ENCODE results near the gene SLC35E1. TPM values are rescaled to one million over a fixed set of nuclear protein-coding genes. Genes with fewer than 3 reads are reported as not detected.
A peak's percentile ranks its signal among the peaks of the same experiment; 100 is the strongest.

Gene SLC35E1
- polyA plus RNA-seq, 1 of the 3 experiments (the other 2 are of a cell fraction) = 23.5 TPM

- DNase-seq = no peak
- no peak overlapping the region; the same call in 1 of the 2 replicates for H3K4me2 ChIP-seq
- peaks cover 95% of the 10 kb centered on the region for H3K79me2 ChIP-seq (ENCODE audit: insufficient read depth)
- TF ChIP-seq TEAD4 (IDR thresholded peaks at IDR 0.05; ENCODE audit: borderline replicate concordance, insufficient read depth) (no peak), YY1 (IDR thresholded peaks at IDR 0.05; ENCODE audit: low read depth) (no peak), FOXJ3 (CRISPR knock-in tag; IDR thresholded peaks at IDR 0.05) (no peak), USF1 (IDR thresholded peaks at IDR 0.05; ENCODE audit: borderline replicate concordance, low read depth) (no peak)
- no peaks in the 10 kb centered on the region for H3F3A ChIP-seq (replicated peaks; ENCODE audit: insufficient read depth)
- H3K9ac ChIP-seq = no peak overlapping the region
- H3K36me3 ChIP-seq (replicated peaks in 1 of 2; ENCODE audit: control insufficient read depth in 1 of 2, insufficient read depth in 2 of 2, low read length in 1 of 2) = peaks cover 17 to 51% of the 10 kb centered on the region in 2 experiments
- H2AFZ ChIP-seq (ENCODE audit: low read depth) = no peak overlapping the region
- CTCF ChIA-PET = no interaction called here
- no peak overlapping the region for H3K27ac ChIP-seq (ENCODE audit: low read depth in 2 of 2, low read length in 1 of 2)
- peaks cover 10 to 28% of the 10 kb centered on the region in 2 experiments; a peak in 3 of 4 replicates for H3K4me1 ChIP-seq (ENCODE audit: control insufficient read depth in 1 of 2, insufficient read depth in 2 of 2, low read depth in 1 of 2, low read length in 1 of 2)
- no peak overlapping the region for H3K4me3 ChIP-seq (ENCODE audit: low read depth in 2 of 2, low read length in 1 of 2)
- POLR2A ChIA-PET = no interaction called here
- no peaks in the 10 kb centered on the region for H3K27me3 ChIP-seq (ENCODE audit: insufficient read depth)
- H3K9me3 ChIP-seq = no peaks in the 10 kb centered on the region
- H3K9me2 ChIP-seq = no peaks in the 10 kb centered on the region
- H4K20me1 ChIP-seq (ENCODE audit: insufficient read depth) = peaks cover 65% of the 10 kb centered on the region
- WGBS (ENCODE audit: low lambda C conversion rate) = 100% methylated on average over 2 of the region's 2 CpGs
Observed at GRCh38 chr19:16575282-16575681, 3.1 kb upstream of the SLC35E1 start.

- H3K27me3 ChIP-seq (ENCODE audit: insufficient read depth) = no peaks in the 10 kb centered on the region
- DNase-seq = no peak
- peaks cover 96% of the 10 kb centered on the region for H3K79me2 ChIP-seq (ENCODE audit: insufficient read depth)
- no peaks in the 10 kb centered on the region for H3F3A ChIP-seq (replicated peaks; ENCODE audit: insufficient read depth)
- H3K9ac ChIP-seq = no peak overlapping the region
- H3K9me3 ChIP-seq = no peaks in the 10 kb centered on the region
- H3K4me2 ChIP-seq = peak overlapping the region; percentile 95
- H4K20me1 ChIP-seq (ENCODE audit: insufficient read depth) = peaks cover 52% of the 10 kb centered on the region
- CTCF ChIA-PET = interaction anchor here (0.5 to 1.4 kb wide), 3 partner anchors 9 to 40 kb away, joined by 3 to 7 read pairs (median 3); no protein-coding TSS in a partner anchor
- H3K27ac ChIP-seq (ENCODE audit: low read depth in 2 of 2, low read length in 1 of 2) = no peak overlapping the region; a peak in 1 of 4 replicates
- H3K4me3 ChIP-seq (ENCODE audit: low read depth in 2 of 2, low read length in 1 of 2) = peak overlapping the region; percentile 83 to 96
- H3K4me1 ChIP-seq (ENCODE audit: control insufficient read depth in 1 of 2, insufficient read depth in 2 of 2, low read depth in 1 of 2, low read length in 1 of 2) = peaks cover 10 to 30% of the 10 kb centered on the region in 2 experiments; a peak in 3 of 4 replicates
- peaks cover 25 to 49% of the 10 kb centered on the region in 2 experiments for H3K36me3 ChIP-seq (replicated peaks in 1 of 2; ENCODE audit: control insufficient read depth in 1 of 2, insufficient read depth in 2 of 2, low read length in 1 of 2)
- no peaks in the 10 kb centered on the region for H3K9me2 ChIP-seq
- POLR2A ChIA-PET = interaction anchor here (1.0 to 1.5 kb wide), 2 partner anchors 8 to 19 kb away, joined by 4 to 7 read pairs; no protein-coding TSS in a partner anchor
- TF ChIP-seq NFIC (IDR thresholded peaks at IDR 0.05; ENCODE audit: borderline replicate concordance) = no peak
- no peak for TF ChIP-seq CTCF (IDR thresholded peaks at IDR 0.05)
- TF ChIP-seq TAF1 (IDR thresholded peaks at IDR 0.05; ENCODE audit: borderline replicate concordance, low read depth, low read length) = no peak
- TF ChIP-seq RFX5 (IDR thresholded peaks at IDR 0.05; ENCODE audit: low read length) = no peak
- H2AFZ ChIP-seq (ENCODE audit: low read depth) = no peak overlapping the region
Observed at GRCh38 chr19:16573925-16574324, 1.7 kb upstream of the SLC35E1 start.
